Kidney (tissue), 14 donors: Measurements from ENCODE around the gene APOC1. TPM values are rescaled to one million over a fixed set of nuclear protein-coding genes. Genes with fewer than 3 reads are reported as not detected.

Experiments
- DNase-seq, 5 donors: peaks; one replicate each; pipeline ENCODE4 v3.0.0-alpha.2; 2013 to 2020
- FAIRE-seq: peaks from 2 replicates; lab custom pipeline; 2012; peaks lifted over from hg19 to GRCh38; lab: Jason Lieb, UNC
- H3K27ac ChIP-seq, 2 donors: one replicate each; pipeline ENCODE4 v1.7.0; 2013; ENCODE audit warnings: low read depth in 2 of 2, low read length in 2 of 2, inconsistent platforms in 1 of 2
- H3K27me3 ChIP-seq: one replicate; pipeline ENCODE4 v1.7.1; 2013; ENCODE audit warnings: low read length, inconsistent platforms; ENCODE audit not compliant: control insufficient read depth, insufficient read depth
- H3K36me3 ChIP-seq, 3 donors: one replicate each; pipeline versions ENCODE4 v1.7.0 to v1.7.1; 2013; ENCODE audit warnings: low read length in 3 of 3, control low read depth in 1 of 3, inconsistent platforms in 1 of 3; ENCODE audit not compliant: insufficient read depth in 3 of 3, control insufficient read depth in 2 of 3
- H3K4me1 ChIP-seq, 3 donors: one replicate each; pipeline versions ENCODE4 v1.7.0 to v1.7.1; 2013; ENCODE audit warnings: low read length in 3 of 3, inconsistent platforms in 1 of 3, low read depth in 1 of 3; ENCODE audit not compliant: control insufficient read depth in 2 of 3, insufficient read depth in 2 of 3
- H3K4me3 ChIP-seq, 3 donors: one replicate each; pipeline versions ENCODE4 v1.7.0 to v1.8.1; 2013; ENCODE audit warnings: low read length in 3 of 3, control low read depth in 1 of 3, inconsistent platforms in 1 of 3
- H3K9ac ChIP-seq, 3 donors: one replicate each; pipeline versions ENCODE4 v1.7.0 to v1.7.1; 2013; ENCODE audit warnings: low read length in 3 of 3, control low read depth in 1 of 3, inconsistent platforms in 1 of 3
- H3K9me3 ChIP-seq, 3 donors: one replicate each; pipeline versions ENCODE4 v1.7.0 to v1.7.1; 2013; ENCODE audit warnings: low read length in 3 of 3, control low read depth in 1 of 3, inconsistent platforms in 1 of 3; ENCODE audit not compliant: control insufficient read depth in 2 of 3, insufficient read depth in 1 of 3
- intact Hi-C: fragments of 100-400 bp; cut with DNase I; formaldehyde crosslinking; loops from one replicate; pipeline ENCODE4 v1.11.1; 2022
- polyA plus RNA-seq: library from polyadenylated mRNA; stranded (reverse); fragments of 350-450 nt; fragmentation: Illumina TruSeq; extraction: RNeasy Lipid Tissue Mini Kit (QIAGEN cat#74804); gene quantifications from one replicate; pipeline ENCODE4 v1.2.3, GENCODE V29; 2014; ENCODE audit warnings: low read depth, low replicate concordance; ENCODE audit not compliant: insufficient read depth
- total RNA-seq: library from RNA; stranded (reverse); fragmentation: NEBNext Ultra II Directional; extraction: Animal tissue kit (Norgen Biotek cat#: 25700); gene quantifications from one replicate; pipeline ENCODE4 v1.2.1, GENCODE V29; 2021
- TF ChIP-seq, protein P1 (sequence below): IDR thresholded peaks from 3 replicates; pipeline ENCODE4 v1.5.1; 2012; ENCODE audit warnings: mild to moderate bottlenecking, moderate library complexity, borderline replicate concordance; ENCODE audit not compliant: insufficient read depth; ENCODE audit errors: extremely low read depth
- donor health status: control.
- donor health status: control.
- donor health status: control.
- donor health status: control.
- donor health status: control.
- donor health status: DM: yes; HTN: yes; CAD: no.
- donor health status: Normal renal cell carcinoma (clear cell type).

Gene APOC1
- total and polyA plus RNA-seq, 2 donors from 2014 or later: 11.8 to 16.7 TPM

DNA sequence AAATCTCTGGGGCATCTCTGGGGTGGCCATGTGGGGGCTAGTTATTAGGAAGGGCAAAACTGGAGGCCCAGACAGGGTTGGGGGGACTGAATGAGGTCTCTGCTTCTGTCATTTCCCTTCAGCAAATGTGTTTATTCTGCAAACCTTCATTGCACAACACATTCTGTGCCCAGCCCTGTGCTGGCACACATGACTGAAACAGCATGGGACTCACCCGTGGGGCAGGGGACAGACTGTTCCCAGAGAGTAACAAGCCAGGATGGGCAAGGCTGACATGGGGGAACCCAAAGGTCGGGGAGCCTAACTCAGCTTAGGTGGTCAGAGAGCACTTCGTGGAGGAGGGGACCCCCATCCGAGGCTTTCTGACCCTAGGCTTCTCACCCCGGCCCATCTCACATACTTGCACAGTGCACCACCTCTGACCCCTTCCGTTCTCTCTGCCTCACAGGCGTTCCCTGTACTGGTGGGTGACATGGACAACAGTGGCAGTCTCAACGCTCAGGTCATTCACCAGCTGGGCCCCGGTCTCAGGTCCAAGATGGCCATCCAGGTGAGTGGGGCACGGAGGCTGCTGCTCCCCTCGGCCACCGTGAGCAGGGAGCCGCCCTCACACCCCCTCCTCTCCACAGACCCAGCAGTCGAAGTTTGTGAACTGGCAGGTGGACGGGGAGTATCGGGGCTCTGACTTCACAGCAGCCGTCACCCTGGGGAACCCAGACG lies 20.9 kb upstream of the APOC1 start:
- Histone ChIP-seq H3K36me3 (peaks cover 0 to 12% (median 8%) of the 10 kb centered on the region in 3 donors), H3K27ac (no peak overlapping the region), H3K9ac (no peak overlapping the region), H3K4me1 (peaks cover 0 to 19% (median 12%) of the 10 kb centered on the region in 3 donors), H3K27me3 (no peaks in the 10 kb centered on the region), H3K9me3 (no peaks in the 10 kb centered on the region), H3K4me3 (no peak overlapping the region)
- TF ChIP-seq, protein P1, sequence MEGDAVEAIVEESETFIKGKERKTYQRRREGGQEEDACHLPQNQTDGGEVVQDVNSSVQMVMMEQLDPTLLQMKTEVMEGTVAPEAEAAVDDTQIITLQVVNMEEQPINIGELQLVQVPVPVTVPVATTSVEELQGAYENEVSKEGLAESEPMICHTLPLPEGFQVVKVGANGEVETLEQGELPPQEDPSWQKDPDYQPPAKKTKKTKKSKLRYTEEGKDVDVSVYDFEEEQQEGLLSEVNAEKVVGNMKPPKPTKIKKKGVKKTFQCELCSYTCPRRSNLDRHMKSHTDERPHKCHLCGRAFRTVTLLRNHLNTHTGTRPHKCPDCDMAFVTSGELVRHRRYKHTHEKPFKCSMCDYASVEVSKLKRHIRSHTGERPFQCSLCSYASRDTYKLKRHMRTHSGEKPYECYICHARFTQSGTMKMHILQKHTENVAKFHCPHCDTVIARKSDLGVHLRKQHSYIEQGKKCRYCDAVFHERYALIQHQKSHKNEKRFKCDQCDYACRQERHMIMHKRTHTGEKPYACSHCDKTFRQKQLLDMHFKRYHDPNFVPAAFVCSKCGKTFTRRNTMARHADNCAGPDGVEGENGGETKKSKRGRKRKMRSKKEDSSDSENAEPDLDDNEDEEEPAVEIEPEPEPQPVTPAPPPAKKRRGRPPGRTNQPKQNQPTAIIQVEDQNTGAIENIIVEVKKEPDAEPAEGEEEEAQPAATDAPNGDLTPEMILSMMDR: no peak
- intact Hi-C loops: no loop called here
- no peak for FAIRE-seq
- DNase-seq: no peak

DNA sequence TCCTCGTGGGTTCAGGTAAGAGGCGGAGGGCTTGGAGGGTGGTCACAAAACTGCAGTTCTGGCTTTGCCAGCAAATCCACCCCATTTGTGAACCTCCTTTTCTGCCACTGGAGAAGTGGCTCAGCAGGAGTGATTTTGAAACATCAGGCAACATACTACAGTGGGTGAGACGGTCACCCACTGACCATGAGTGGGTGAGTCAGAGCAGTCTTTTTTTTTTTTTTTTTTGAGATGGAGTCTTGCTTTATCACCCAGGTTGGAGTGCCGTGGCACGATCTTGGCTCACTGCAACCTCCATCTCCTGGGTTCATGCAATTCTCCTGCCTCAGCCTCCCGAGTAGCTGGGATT lies 20.4 kb upstream of the APOC1 start:
- intact Hi-C loops: no loop called here
- DNase-seq: no peak
- Histone ChIP-seq H3K27ac (no peak overlapping the region), H3K4me3 (no peak overlapping the region), H3K27me3 (no peaks in the 10 kb centered on the region), H3K4me1 (peaks cover 0 to 19% (median 12%) of the 10 kb centered on the region in 3 donors), H3K9ac (no peak overlapping the region), H3K36me3 (peaks cover 0 to 12% (median 8%) of the 10 kb centered on the region in 3 donors), H3K9me3 (no peaks in the 10 kb centered on the region)
- FAIRE-seq: no peak
- TF ChIP-seq, protein P1: no peak

DNA sequence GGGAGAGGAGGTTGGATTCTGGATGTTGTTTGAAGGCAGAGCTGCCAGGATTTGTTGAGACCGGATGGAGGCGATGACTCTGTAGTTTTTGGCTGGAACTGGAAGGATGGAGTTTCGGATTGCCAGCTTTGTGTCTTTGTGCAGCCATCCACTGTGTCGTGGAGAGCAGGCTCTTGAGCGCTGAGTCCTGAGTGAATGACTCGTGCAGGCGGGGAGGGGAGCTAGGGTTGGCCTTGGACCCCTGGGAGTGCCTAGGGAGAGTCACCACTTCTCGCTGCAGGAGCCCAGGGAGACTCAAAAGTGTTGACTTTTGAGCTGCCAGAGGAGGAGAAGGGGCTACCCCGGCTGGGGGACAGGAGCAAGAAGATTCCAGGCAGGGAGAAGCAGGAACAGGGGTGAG lies 19.5 kb upstream of the APOC1 start:
- no peak for FAIRE-seq
- H3K4me1 ChIP-seq: peaks cover 0 to 15% (median 12%) of the 10 kb centered on the region in 3 donors
- peaks cover 0 to 12% (median 8%) of the 10 kb centered on the region in 3 donors for H3K36me3 ChIP-seq
- intact Hi-C loops: no loop called here
- H3K9ac ChIP-seq: no peak overlapping the region
- H3K27me3 ChIP-seq: no peaks in the 10 kb centered on the region
- H3K27ac ChIP-seq: no peak overlapping the region
- no peak for DNase-seq
- H3K4me3 ChIP-seq: no peak overlapping the region
- no peaks in the 10 kb centered on the region for H3K9me3 ChIP-seq
- TF ChIP-seq, protein P1: no peak

DNA sequence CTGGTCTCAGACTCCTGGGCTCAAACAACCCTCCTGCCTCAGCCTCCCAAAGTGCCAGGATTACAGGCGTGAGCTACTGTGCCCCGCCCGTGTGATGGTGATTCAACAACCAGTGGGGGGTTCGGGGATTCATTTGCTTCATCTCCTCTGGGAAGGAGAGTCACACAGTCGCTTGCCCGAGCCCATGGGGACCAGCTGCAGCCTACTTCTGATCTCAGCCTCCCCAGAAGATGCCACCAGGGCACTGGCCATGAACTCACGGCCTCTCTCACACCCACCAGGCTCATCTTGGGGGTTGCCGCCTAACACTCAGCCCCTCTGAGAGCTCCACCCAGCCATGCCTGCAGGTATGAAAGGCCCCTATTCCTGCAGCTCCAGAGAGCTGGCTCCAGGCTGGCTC lies 16.6 kb upstream of the APOC1 start:
- H3K9ac ChIP-seq: no peak overlapping the region
- H3K9me3 ChIP-seq: no peaks in the 10 kb centered on the region
- FAIRE-seq: no peak
- peaks cover 0 to 16% (median 11%) of the 10 kb centered on the region in 3 donors for H3K36me3 ChIP-seq
- no peak overlapping the region for H3K4me3 ChIP-seq
- TF ChIP-seq, protein P1: no peak
- DNase-seq: no peak
- intact Hi-C loops: no loop called here
- no peak overlapping the region for H3K27ac ChIP-seq
- H3K4me1 ChIP-seq: peaks cover 0 to 4% (median 0%) of the 10 kb centered on the region in 3 donors
- no peaks in the 10 kb centered on the region for H3K27me3 ChIP-seq
